GM18861 (cell line): ENCODE measurements around the gene CCDC170.
"Not testable (repeated sequence)": the region's sequence is repeated elsewhere in the genome, so short reads cannot be mapped to it uniquely, and the experiment has no call there.

Experiments
- ATAC-seq: cut with Tn5 transposase; IDR thresholded peaks from one replicate; pipeline ENCODE4 v1.9.1; 2021; ENCODE audit not compliant: unreplicated experiment

The CCDC170 gene, protein sequence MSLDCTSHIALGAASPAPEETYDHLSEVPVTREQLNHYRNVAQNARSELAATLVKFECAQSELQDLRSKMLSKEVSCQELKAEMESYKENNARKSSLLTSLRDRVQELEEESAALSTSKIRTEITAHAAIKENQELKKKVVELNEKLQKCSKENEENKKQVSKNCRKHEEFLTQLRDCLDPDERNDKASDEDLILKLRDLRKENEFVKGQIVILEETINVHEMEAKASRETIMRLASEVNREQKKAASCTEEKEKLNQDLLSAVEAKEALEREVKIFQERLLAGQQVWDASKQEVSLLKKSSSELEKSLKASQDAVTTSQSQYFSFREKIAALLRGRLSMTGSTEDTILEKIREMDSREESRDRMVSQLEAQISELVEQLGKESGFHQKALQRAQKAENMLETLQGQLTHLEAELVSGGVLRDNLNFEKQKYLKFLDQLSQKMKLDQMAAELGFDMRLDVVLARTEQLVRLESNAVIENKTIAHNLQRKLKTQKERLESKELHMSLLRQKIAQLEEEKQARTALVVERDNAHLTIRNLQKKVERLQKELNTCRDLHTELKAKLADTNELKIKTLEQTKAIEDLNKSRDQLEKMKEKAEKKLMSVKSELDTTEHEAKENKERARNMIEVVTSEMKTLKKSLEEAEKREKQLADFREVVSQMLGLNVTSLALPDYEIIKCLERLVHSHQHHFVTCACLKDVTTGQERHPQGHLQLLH

DNA sequence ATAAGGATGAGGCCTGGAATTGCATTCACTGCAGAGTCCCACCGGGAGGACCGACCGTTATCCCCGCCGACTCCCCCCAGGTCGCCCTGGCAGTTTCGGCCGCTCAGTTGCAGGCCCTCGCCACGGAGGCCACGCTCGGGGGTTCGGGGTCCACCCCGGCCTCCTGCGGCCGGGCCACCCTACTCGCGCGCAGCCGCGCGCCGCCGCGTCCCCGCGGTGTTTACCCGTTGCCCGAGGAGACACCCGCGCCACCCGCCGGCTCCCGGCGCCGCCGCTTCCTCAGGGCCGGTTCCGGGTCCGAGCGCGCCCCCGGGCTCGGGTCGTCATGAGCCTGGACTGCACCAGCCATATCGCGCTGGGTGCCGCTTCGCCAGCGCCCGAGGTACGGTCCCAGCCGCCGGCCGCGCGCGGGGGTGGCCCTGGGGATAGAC is at the start of gene CCDC170:
TSS of gene CCDC170 (plus strand) at position 214 of the 431 bp plus-strand sequence. CDS start at position 326, 112 bp downstream.
- no peak for ATAC-seq

DNA sequence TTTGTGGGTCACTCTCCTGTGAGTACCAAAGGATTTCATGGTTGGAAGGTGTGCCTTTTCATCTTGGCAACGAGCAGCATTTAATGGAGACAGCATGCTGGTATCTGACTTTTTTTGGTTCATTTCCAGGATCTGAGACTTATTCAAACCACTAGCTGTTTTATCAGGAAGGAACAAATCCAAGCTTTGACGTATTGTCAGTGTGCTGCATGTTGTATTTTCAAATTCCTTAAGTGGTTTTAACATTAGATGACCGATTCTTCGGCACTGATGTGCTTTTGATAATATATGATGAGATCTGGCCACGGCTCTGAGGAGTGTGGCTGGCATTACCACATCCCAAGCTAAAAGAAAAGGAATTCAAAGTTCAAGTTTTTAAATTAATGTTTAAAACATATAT is 48.3 kb upstream of the CCDC170 start:
- no peak for ATAC-seq

DNA sequence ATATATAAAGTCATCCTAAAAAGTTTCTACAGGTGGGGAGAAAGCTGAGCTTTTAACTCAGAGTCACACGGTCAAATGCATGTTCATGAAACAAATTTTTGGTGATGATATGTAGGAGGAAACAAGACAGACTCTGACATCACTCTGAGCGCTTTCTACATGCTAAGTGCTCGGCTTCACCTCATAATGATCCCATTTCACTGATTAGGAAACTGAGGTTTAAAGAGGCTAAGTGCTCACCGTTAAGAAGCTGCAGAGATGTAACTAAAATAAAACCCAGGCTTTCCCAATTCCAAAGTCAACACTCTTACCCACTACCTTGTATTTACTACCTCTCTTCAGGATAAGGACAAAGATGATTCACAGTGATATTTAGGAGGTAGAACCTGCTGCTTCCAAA is 46.6 kb upstream of the CCDC170 start:
- ATAC-seq: no peak

DNA sequence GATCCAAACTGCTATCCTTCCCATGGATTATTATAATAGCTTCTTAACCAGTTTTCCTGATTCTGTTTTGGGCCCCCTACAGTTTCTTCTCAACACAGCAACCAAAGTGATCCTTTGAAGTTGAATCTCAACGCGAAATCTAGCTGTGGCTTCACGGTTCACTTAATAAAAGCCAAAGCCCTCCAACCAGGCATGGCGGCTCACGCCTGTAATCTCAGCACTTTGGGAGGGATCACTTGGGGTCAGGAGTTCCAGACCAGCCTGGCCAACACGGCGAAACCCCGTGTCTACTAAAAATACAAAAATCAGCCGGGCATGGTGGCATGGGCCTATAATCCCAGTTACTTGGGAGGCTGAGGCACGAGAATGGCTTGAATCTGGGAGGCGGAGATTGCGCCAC is 45.2 kb upstream of the CCDC170 start:
- ATAC-seq: no peak

DNA sequence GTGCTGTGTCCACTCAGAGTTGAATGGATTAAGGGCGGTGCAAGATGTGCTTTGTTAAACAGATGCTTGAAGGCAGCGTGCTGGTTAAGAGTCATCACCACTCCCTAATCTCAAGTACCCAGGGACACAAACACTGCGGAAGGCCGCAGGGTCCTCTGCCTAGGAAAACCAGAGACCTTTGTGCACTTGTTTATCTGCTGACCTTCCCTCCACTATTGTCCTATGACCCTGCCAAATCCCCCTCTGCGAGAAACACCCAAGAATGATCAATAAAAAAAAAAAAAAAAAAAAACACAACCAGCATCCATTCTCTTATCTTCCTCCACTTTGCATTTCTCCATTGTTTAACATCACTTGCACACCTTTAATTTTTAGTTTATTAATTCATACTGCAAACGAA is 42.9 kb upstream of the CCDC170 start:
- ATAC-seq: not testable (repeated sequence)

- ATAC-seq: no peak
These were observed 42.3 kb upstream of the CCDC170 start for GRCh38 chr6:151451417-151451949.

GRCh38 chr6:151451950-151452749 is 41.7 kb upstream of the CCDC170 start, which contains the start of gene RMND1:
Gene RMND1, minus strand, starts transcription at chr6:151452126. Its CDS starts 6,315 bp downstream, at chr6:151445811.
- peak; percentile 97 for ATAC-seq

DNA sequence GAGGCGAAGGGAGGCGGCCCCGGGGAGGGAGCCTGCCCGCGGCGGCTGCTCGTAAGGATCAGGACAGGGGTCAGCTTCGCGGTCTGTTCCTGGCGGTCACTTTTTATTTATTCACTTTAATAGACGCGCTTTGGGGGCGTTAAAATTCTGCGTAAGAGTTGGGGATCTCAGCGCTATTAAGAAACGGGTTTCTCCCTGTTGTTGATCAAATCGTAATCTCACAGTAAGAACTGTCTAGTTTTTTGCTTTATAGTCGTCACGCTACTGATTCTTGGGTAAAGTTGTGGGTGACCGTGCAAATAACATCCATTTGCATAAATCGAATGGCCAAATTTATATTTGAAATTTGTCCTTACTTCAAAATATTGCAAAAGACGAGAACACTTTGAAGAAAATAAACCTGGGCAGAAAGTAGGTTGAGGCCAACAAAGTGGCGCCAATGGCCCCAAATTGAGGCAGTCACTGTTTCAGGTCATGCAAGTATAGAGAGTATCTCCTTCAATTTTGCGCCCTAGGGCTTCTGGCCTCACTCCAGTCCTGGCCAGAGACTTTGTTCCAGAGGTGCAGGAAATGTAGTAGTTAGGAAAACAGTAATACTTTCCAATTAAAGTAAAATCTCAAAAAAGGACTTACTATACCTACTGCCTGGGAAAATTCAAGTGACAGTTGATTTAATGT is 40.9 kb upstream of the CCDC170 start:
- no peak for ATAC-seq

- not testable (repeated sequence) for ATAC-seq
These were observed 37.9 kb upstream of the CCDC170 start for GRCh38 chr6:151455751-151456398.

GRCh38 chr6:151461673-151462072 is 32.1 kb upstream of the CCDC170 start:
- no peak for ATAC-seq

GRCh38 chr6:151464702-151465101 is 29.1 kb upstream of the CCDC170 start:
- no peak for ATAC-seq

DNA sequence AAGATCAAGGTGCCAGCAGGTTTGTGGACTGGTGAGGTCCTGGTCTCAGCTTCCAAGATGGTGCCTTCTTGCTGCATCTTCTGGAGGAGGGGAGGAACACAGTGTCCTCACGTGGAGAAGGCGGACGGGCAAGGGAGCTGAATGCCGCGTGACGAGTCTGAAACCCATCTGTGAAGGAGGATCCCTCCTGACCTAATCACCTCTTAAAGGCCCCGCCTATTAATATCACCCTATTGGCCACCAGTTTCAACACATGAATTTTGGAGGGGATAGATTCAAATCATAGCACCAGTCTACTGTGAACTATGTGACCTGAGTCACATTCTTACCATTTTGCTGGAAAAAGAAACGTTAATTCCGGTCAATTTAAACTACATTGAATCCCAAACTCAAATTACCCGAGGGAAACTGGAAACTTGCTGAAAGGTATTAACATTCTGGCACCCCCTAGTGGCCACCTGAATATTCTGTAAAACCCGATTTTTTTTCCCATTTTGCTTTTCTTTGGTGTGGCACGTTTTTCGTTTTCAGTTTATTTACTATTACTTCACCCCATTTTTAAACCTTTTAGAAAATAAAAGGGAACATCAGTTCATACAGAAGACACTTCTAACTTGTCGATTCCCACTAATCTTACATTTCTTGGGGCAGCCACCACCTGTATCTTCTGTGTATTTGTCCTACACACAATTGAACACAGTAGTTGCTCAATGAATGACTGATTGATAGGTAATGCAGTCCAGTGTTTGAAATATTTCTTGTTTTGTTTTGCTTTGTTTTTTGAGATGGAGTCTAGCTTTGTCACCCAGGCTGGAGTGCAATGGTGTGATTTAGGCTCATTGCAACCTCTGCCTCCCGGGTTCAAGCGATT is 17.9 kb upstream of the CCDC170 start:
- ATAC-seq: peak; percentile 64

- ATAC-seq: no peak
These were observed 16.1 kb upstream of the CCDC170 start for GRCh38 chr6:151477726-151478125.

GRCh38 chr6:151478670-151479069 is 15.1 kb upstream of the CCDC170 start:
- no peak for ATAC-seq

DNA sequence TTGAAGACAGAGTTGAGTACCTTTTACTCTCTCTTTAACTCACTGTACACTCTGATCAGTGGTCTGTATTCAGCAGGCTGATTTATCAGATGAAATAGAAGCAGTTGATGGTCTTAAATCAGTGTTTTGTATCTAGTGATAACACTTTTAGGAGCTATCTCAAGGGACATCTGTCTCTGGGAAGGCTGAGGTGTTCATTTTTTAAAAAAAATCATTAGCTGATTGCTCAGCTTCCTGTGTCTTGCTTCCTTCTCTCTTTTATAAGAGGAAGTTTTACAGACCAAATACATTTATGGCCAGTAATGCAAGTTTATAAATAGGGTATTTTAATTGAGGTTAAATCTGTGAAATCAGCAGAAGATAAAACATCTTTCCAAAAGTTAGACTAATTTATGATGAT is 12.0 kb upstream of the CCDC170 start:
- ATAC-seq: no peak

DNA sequence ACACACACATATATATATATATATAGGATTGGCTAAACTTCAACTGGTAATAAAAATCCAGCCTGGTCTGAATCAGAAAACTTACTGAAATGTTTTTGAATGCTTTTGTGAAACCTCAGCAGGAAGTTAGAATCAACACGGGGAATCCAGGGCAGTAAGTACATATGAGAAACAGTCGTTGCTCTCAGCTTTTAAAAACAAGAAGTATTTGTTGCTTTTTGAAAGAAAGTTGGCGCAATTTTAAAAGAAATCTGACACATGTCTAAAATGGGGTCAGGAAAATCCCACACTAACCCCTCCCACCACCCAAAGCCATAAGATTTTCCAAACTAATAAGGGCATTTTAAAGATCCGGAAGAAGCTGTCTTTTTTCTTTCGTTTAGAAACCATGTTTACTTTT is 11.5 kb upstream of the CCDC170 start:
- ATAC-seq: no peak

DNA sequence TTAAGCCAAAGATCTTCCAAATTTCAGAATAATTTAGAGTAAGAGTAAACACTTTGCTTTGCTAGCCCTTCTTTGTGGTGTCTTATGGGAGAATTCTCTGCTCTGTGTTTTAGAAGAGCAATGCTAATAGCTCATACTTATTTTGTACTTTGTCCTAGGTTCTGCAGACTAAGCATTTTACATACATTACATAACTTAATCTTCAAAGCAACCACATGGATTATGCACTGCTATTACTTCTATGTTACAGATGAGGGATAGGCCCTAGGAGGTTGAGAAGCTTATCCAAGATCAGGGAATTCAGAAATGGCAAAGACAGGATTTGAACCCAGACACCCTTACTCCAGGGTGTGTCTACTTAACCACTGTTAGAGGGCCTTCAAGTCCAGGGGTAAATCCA is 9.8 kb upstream of the CCDC170 start:
- no peak for ATAC-seq

GRCh38 chr6:151488226-151488625 is 5.6 kb upstream of the CCDC170 start:
- no peak for ATAC-seq

GRCh38 chr6:151490996-151491395 is 2.8 kb upstream of the CCDC170 start:
- no peak for ATAC-seq
